Progenitor cell of endocrine pancreas (in vitro differentiated cells): ENCODE results near the gene PABPN1. TPM values are rescaled to one million over a fixed set of nuclear protein-coding genes. Genes with fewer than 3 reads are reported as not detected.

Source experiments
- DNase-seq: peaks from one replicate; pipeline ENCODE4 v3.0.0; 2021; ENCODE audit warnings: low spot score; ENCODE audit not compliant: unreplicated experiment
- H3K27ac Mint-ChIP-seq: 2 replicates; pipeline ENCODE4 v1.8.0; 2021; ENCODE audit warnings: mild to moderate bottlenecking, moderate library complexity, mixed read lengths
- H3K27me3 Mint-ChIP-seq: 2 replicates; pipeline ENCODE4 v1.8.0; 2021; ENCODE audit warnings: mixed read lengths
- H3K36me3 Mint-ChIP-seq: 2 replicates; pipeline ENCODE4 v1.8.0; 2022; ENCODE audit warnings: mixed read lengths; ENCODE audit not compliant: insufficient read depth
- H3K4me1 Mint-ChIP-seq: 2 replicates; pipeline ENCODE4 v1.8.0; 2021; ENCODE audit warnings: low read depth, mixed read lengths
- H3K4me3 Mint-ChIP-seq: 2 replicates; pipeline ENCODE4 v1.8.0; 2021; ENCODE audit warnings: low read depth, mild to moderate bottlenecking, moderate library complexity, mixed read lengths
- H3K9me3 Mint-ChIP-seq: 2 replicates; pipeline ENCODE4 v1.8.0; 2021; ENCODE audit warnings: low read depth, mixed read lengths
- total RNA-seq: library from RNA; stranded (reverse); gene quantifications from 2 replicates; pipeline ENCODE4 v1.2.1, GENCODE V29; 2021
- TF ChIP-seq, protein P1 (sequence below): fragments of 200-600 bp; sonication (generic); IDR thresholded peaks from one replicate; pipeline ENCODE4 v1.5.0; 2021; ENCODE audit warnings: antibody characterized with exemption, mild to moderate bottlenecking; ENCODE audit not compliant: unreplicated experiment

Gene PABPN1
- total RNA-seq, 1 donor from 2014 or later = 318 TPM

DNA sequence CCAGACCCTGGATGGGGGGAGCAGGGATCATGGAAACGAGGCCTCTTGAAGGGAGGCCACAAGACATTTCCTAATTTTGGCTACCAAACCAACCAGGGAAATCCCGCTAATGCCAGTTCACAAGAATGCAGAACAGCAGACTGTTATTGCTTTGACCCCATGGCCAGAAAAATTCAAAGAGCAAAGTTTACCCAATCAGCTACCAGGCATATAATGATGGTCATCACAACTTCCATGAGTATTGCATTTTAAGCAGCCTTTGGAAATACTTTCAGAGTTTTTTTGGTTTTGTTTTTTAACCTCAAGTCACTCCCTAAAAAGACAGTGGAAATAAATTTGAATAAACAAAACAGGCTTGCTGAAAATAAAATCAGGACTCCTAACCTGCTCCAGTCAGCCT is 51.3 kb downstream of the PABPN1 start, which contains the start of gene IL25:
TSS of gene IL25 (plus strand) at position 301 of the 400 bp plus-strand sequence.
- peaks cover 19% of the 10 kb centered on the region for H3K27me3 Mint-ChIP-seq
- no peak for DNase-seq
- no peaks in the 10 kb centered on the region for H3K36me3 Mint-ChIP-seq
- no peak within 1 kb of the TSS for H3K4me3 Mint-ChIP-seq
- H3K9me3 Mint-ChIP-seq = no peaks in the 10 kb centered on the region
- TF ChIP-seq, protein P1, sequence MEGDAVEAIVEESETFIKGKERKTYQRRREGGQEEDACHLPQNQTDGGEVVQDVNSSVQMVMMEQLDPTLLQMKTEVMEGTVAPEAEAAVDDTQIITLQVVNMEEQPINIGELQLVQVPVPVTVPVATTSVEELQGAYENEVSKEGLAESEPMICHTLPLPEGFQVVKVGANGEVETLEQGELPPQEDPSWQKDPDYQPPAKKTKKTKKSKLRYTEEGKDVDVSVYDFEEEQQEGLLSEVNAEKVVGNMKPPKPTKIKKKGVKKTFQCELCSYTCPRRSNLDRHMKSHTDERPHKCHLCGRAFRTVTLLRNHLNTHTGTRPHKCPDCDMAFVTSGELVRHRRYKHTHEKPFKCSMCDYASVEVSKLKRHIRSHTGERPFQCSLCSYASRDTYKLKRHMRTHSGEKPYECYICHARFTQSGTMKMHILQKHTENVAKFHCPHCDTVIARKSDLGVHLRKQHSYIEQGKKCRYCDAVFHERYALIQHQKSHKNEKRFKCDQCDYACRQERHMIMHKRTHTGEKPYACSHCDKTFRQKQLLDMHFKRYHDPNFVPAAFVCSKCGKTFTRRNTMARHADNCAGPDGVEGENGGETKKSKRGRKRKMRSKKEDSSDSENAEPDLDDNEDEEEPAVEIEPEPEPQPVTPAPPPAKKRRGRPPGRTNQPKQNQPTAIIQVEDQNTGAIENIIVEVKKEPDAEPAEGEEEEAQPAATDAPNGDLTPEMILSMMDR = no peak
- H3K27ac Mint-ChIP-seq = no peak within 1 kb of the TSS
- H3K4me1 Mint-ChIP-seq = no peaks in the 10 kb centered on the region

DNA sequence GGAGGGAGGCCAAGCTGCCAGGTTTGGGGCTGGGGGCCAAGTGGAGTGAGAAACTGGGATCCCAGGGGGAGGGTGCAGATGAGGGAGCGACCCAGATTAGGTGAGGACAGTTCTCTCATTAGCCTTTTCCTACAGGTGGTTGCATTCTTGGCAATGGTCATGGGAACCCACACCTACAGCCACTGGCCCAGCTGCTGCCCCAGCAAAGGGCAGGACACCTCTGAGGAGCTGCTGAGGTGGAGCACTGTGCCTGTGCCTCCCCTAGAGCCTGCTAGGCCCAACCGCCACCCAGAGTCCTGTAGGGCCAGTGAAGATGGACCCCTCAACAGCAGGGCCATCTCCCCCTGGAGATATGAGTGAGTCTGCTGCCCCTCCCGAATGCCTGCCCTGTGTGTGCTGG is 51.8 kb downstream of the PABPN1 start:
- Mint-ChIP-seq H3K4me1 (no peaks in the 10 kb centered on the region), H3K4me3 (no peak overlapping the region), H3K9me3 (no peaks in the 10 kb centered on the region), H3K27ac (no peak overlapping the region), H3K36me3 (no peaks in the 10 kb centered on the region), H3K27me3 (peaks cover 23% of the 10 kb centered on the region)
- DNase-seq = no peak
- TF ChIP-seq, protein P1 = no peak

Other genes starting within 250 kb of the PABPN1 start
- gene ACIN1, start 226.3 kb upstream of the PABPN1 start, total RNA-seq = 439 and 458 TPM in 2 replicates
- gene C14orf119, start 226.0 kb upstream of the PABPN1 start, total RNA-seq = 42.2 and 45.8 TPM in 2 replicates
- gene CIROP, start 216.5 kb upstream of the PABPN1 start, total RNA-seq = not detected in 2 replicates
- gene CEBPE, start 202.2 kb upstream of the PABPN1 start, total RNA-seq = not detected in 2 replicates
- 28.3 and 30.9 TPM in 2 replicates for gene SLC7A8, start 137.8 kb upstream of the PABPN1 start, total RNA-seq
- not detected in 2 replicates for gene RNF212B, start 83.5 kb upstream of the PABPN1 start, total RNA-seq
- 21.1 and 22.5 TPM in 2 replicates for gene HOMEZ, start 35.3 kb upstream of the PABPN1 start, total RNA-seq
- 8.4 and 8.9 TPM in 2 replicates for gene PPP1R3E, start 18.6 kb upstream of the PABPN1 start, total RNA-seq
- 23.7 and 24.3 TPM in 2 replicates for gene BCL2L2, start 14.6 kb upstream of the PABPN1 start, total RNA-seq
- gene SLC22A17, start 31.4 kb downstream of the PABPN1 start, total RNA-seq = 26.2 and 29.3 TPM in 2 replicates
- gene EFS, start 43.7 kb downstream of the PABPN1 start, total RNA-seq = 66.8 and 69.6 TPM in 2 replicates
- gene IL25, start 51.4 kb downstream of the PABPN1 start, total RNA-seq = not detected in 2 replicates
- not detected in 2 replicates for gene CMTM5, start 55.6 kb downstream of the PABPN1 start, total RNA-seq
- gene MYH6, start 86.8 kb downstream of the PABPN1 start, total RNA-seq = 0.04 and 0.07 TPM in 2 replicates
- gene MYH7, start 114.2 kb downstream of the PABPN1 start, total RNA-seq = not detected in 2 replicates
- gene NGDN, start 148.2 kb downstream of the PABPN1 start, total RNA-seq = 45.6 and 48.6 TPM in 2 replicates
- gene ZFHX2, start 230.3 kb downstream of the PABPN1 start, total RNA-seq = 13.6 and 16.4 TPM in 2 replicates
- gene THTPA, start 234.8 kb downstream of the PABPN1 start, total RNA-seq = 17.3 and 20.6 TPM in 2 replicates
- 262 and 268 TPM in 2 replicates for gene AP1G2, start 246.3 kb downstream of the PABPN1 start, total RNA-seq